ENCODE results near the gene ESR1. TPM values are rescaled to one million over a fixed set of nuclear protein-coding genes. Genes with fewer than 3 reads are reported as not detected.

ESR1 gene
- total RNA-seq, 1 donor from 2014 or later, result 17.5 TPM

DNA sequence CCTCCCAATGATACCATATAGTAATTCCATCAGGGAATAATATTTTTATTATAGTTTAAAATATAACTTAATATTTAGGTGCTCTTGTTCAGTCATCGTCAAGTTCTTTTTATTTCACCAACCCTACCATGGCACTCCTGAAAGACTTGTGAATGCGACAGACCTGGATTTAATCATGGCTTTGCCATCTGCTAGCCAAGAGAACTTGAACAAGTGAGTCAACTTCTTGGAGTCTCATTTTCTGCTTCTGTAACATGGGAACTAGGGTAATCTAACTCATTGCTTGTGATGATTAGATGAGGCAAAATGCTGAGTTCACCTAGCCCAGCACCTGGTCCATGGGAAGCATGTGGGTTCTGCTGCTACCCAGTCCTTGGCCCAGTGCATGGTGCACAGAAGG, 62.9 kb downstream of the ESR1 start:
- intact Hi-C loops (cut with micrococcal nuclease), result no loop called here
- TF ChIP-seq, protein P1, sequence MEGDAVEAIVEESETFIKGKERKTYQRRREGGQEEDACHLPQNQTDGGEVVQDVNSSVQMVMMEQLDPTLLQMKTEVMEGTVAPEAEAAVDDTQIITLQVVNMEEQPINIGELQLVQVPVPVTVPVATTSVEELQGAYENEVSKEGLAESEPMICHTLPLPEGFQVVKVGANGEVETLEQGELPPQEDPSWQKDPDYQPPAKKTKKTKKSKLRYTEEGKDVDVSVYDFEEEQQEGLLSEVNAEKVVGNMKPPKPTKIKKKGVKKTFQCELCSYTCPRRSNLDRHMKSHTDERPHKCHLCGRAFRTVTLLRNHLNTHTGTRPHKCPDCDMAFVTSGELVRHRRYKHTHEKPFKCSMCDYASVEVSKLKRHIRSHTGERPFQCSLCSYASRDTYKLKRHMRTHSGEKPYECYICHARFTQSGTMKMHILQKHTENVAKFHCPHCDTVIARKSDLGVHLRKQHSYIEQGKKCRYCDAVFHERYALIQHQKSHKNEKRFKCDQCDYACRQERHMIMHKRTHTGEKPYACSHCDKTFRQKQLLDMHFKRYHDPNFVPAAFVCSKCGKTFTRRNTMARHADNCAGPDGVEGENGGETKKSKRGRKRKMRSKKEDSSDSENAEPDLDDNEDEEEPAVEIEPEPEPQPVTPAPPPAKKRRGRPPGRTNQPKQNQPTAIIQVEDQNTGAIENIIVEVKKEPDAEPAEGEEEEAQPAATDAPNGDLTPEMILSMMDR (IDR thresholded peaks at IDR 0.05), result no peak
- no peaks in the 10 kb centered on the region for H3K36me3 Mint-ChIP-seq (ENCODE audit: low read depth)
- ChIA-PET POLR2A (no interaction called here), CTCF (no interaction called here)
- H3K27ac Mint-ChIP-seq, result no peak overlapping the region
- DNase-seq (no peak), ATAC-seq (ENCODE audit: low read depth) (no peak)
- H3K4me3 Mint-ChIP-seq, result no peak overlapping the region
- H3K27me3 Mint-ChIP-seq, result no peaks in the 10 kb centered on the region
- peaks cover 10% of the 10 kb centered on the region for H3K4me1 Mint-ChIP-seq
- H3K9me3 Mint-ChIP-seq, result peaks cover 6% of the 10 kb centered on the region

DNA sequence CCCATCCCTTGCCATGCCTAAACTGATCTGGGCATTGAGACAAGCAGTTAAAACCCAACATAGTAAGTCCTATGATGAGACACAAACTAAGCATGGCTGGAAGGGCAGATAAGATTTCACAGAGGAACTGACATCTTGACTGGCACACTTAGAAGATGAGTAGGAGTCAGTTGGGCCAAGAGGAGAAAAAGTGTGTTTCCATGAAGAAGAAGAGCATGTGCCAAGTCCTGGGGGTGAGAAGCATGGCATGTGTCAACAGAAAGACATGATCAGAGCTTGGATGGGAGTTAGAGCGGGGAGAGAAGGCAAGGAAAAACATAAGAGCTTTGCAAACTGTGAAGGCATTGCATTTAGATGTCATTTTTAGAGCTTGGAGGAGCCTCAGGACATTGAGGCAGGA, 68.0 kb downstream of the ESR1 start:
- Mint-ChIP-seq H3K27me3 (no peaks in the 10 kb centered on the region), H3K4me1 (no peaks in the 10 kb centered on the region), H3K36me3 (ENCODE audit: low read depth) (no peaks in the 10 kb centered on the region), H3K4me3 (no peak overlapping the region), H3K9me3 (peaks cover 2% of the 10 kb centered on the region), H3K27ac (no peak overlapping the region)
- ChIA-PET CTCF (no interaction called here), POLR2A (no interaction called here)
- TF ChIP-seq, protein P1 (IDR thresholded peaks at IDR 0.05), result no peak
- intact Hi-C loops (cut with micrococcal nuclease), result no loop called here
- ATAC-seq (ENCODE audit: low read depth) (no peak), DNase-seq (no peak)

DNA sequence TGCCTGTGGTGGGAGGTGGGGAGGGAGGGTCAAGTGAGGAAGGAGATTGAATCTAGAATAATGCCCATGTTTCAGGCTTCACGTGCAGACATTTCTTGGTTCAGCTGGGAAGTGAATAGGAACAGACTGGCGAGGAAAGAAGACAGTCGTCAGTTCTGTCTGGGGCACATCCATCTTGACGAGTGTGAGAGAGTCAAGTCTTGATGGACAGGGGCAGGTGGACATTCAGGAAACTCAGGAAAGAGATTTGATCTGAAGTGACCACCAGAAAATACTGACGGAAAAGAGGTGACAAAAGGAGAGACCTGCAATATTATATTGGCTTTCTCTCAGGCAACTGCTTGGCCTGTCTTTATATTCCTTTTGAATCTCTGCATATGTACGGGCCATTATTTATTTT, 68.6 kb downstream of the ESR1 start:
- ATAC-seq (ENCODE audit: low read depth), result no peak
- TF ChIP-seq, protein P1 (IDR thresholded peaks at IDR 0.05), result no peak
- POLR2A ChIA-PET, result no interaction called here

DNA sequence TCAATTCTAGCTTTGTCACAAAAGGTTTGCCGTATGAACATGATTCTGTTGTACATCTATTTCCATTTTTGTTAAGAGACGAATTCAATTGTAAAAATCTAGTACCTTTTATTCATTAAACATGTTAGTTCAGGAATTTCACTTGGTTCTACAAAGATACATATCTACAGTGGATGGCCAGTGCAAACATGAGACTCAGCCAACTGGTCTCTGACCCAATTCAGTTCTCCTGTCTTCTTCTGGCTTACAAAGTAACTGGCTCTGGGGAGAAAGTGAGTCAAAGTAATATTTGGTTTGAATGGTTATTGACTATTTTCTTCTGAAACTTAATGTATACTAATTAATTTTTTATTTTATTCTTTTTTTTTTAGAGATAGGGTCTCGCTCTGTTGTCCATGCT, 70.0 kb downstream of the ESR1 start:
- TF ChIP-seq, protein P1 (IDR thresholded peaks at IDR 0.05), result no peak
- no peaks in the 10 kb centered on the region for H3K9me3 Mint-ChIP-seq
- no peaks in the 10 kb centered on the region for H3K36me3 Mint-ChIP-seq (ENCODE audit: low read depth)
- H3K4me3 Mint-ChIP-seq, result no peak overlapping the region
- no peak for DNase-seq
- no peak overlapping the region for H3K27ac Mint-ChIP-seq
- POLR2A ChIA-PET, result interaction anchor here (0.7 kb wide), 1 partner anchor 46 kb away, joined by 3 read pairs; no protein-coding TSS in a partner anchor
- no peak for ATAC-seq (ENCODE audit: low read depth)
- H3K27me3 Mint-ChIP-seq, result no peaks in the 10 kb centered on the region
- intact Hi-C loops (cut with micrococcal nuclease), result no loop called here
- CTCF ChIA-PET, result no interaction called here
- no peaks in the 10 kb centered on the region for H3K4me1 Mint-ChIP-seq

More for the DNA sequence above, 68.6 kb downstream of the ESR1 start:
- Mint-ChIP-seq H3K4me1 (no peaks in the 10 kb centered on the region), H3K9me3 (peaks cover 2% of the 10 kb centered on the region), H3K36me3 (ENCODE audit: low read depth) (no peaks in the 10 kb centered on the region), H3K27me3 (no peaks in the 10 kb centered on the region), H3K4me3 (no peak overlapping the region), H3K27ac (no peak overlapping the region)
- intact Hi-C loops (cut with micrococcal nuclease), result no loop called here
- DNase-seq, result no peak
- CTCF ChIA-PET, result no interaction called here

DNA sequence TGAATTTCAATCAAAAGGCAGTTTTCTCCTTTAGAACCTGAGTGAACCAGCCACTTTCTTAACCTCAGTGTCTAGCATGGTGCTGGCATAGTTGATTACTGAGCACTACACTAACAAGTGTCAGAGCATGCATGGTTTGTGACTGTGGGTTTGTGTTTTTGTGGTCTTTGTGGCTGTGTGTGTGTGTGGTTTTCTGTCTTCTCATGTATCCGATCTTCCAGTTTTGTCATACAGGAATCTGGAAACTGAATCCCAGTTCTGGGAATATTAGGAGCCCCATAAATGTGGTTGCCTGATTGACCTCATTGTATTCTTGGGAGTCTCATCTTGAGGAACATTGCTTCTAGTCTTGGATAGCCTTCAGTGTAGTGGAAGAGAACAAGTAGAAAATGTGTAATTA, 73.7 kb downstream of the ESR1 start:
- intact Hi-C loops (cut with micrococcal nuclease), result no loop called here
- Mint-ChIP-seq H3K27ac (no peak overlapping the region), H3K4me1 (no peaks in the 10 kb centered on the region), H3K4me3 (no peak overlapping the region), H3K36me3 (ENCODE audit: low read depth) (no peaks in the 10 kb centered on the region), H3K27me3 (no peaks in the 10 kb centered on the region), H3K9me3 (no peaks in the 10 kb centered on the region)
- POLR2A ChIA-PET, result no interaction called here
- ATAC-seq (ENCODE audit: low read depth), result no peak
- TF ChIP-seq, protein P1 (IDR thresholded peaks at IDR 0.05), result no peak
- no peak for DNase-seq
- CTCF ChIA-PET, result no interaction called here
